ENCODE results near the gene FAM83C.

FAM83C gene

DNA sequence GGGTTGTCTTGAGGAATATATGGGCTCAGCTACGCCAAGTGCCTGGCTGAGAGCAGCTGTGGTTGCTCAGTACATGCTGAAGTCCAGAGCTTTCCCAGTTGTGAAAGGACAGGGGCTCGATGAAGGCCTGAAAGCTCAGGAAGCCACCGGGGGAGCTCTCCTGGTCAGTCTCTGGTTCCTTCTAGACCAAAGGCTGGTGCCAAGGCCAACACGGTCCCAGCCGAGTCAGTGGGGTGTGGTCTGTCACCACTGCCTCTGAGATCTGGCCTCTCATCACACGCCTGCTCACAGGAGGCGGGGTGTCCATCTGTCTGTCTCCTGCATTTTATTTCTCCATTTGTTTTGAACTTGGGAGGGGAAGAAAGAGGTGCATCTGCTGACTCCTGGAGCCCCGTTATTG, 4.9 kb upstream of the FAM83C start:
- DNase-seq: no peak

DNA sequence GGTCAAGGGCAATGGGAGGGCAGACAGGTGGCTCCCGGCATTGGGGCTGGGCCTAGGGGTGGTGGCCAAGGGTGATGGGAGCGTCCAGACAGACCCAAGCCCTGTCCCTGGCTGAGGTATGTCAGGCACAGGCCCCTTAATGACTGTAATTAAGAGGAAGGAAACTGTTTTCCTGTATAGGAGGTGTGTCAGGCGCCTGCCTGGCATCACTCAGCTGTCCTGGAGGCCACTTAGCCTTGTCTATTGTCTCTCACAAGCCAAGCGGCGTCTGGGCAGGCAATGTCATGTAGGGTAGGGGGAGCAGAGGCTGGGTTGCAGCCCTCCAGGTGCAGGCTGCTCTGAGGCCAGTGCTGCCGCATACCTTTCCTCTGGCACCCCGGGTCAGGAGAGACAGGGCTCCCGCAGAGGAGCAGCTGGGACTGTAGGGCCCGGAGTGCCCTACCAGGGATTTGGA, 3.9 kb upstream of the FAM83C start:
- DNase-seq: no peak

DNA sequence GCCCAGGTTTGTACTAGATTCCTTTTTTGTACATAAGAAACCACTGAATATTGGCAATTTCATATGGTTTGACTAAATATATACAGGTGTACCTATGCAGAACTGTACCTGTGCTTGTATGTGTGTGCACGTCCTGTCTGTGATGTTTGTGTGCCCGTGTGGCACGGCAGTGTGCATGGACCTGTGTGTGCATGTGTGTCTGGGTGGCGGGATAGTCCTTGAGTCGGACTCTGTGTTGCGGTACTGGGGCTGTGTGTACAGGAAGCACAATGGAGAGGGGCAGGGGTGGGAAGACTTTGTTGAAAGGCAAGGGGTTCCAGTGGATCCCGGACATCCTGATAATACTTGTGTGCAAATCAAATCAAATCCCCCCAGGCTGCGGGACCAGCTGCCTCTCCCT, 3.4 kb upstream of the FAM83C start:
- no peak for DNase-seq

DNA sequence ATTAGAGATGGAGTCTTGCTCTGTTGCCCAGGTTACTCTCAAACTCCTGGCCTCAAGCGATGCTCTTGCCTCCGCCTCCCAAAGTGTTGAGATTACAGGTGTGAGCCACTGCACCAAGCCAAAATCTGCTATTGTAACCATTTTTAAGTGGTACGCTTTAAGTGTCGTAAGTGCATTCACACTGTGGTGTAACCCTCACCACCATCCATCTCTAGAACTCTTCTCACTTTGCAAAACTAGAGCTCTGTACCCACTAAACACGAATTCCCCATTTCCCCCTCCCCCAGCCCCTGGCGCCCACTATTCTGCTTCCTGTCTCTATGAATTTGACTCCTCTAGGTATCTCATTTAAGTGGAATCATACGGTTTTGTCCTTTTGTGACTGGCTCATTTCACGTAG, 2.8 kb upstream of the FAM83C start:
- no peak for DNase-seq

DNA sequence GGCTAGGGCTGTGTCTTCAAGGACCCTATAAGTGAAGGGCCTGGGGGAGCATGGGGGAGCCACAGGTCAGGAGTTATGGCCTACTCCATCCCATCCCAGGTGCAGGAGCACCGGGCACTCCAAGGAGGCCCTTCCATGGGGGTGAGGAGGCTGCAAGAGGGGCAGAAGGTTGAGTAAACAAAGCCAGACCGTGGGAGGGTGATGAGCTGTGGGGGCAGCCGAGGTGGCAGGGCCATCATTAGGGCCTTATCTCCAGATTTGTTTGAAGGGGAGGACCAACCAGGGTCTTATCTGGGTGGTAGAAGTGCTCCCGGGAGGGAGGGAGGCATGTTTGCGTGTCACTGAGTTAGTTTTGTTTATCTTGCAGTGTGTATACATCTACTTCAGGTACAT, 2.1 kb upstream of the FAM83C start:
- no peak for DNase-seq

DNA sequence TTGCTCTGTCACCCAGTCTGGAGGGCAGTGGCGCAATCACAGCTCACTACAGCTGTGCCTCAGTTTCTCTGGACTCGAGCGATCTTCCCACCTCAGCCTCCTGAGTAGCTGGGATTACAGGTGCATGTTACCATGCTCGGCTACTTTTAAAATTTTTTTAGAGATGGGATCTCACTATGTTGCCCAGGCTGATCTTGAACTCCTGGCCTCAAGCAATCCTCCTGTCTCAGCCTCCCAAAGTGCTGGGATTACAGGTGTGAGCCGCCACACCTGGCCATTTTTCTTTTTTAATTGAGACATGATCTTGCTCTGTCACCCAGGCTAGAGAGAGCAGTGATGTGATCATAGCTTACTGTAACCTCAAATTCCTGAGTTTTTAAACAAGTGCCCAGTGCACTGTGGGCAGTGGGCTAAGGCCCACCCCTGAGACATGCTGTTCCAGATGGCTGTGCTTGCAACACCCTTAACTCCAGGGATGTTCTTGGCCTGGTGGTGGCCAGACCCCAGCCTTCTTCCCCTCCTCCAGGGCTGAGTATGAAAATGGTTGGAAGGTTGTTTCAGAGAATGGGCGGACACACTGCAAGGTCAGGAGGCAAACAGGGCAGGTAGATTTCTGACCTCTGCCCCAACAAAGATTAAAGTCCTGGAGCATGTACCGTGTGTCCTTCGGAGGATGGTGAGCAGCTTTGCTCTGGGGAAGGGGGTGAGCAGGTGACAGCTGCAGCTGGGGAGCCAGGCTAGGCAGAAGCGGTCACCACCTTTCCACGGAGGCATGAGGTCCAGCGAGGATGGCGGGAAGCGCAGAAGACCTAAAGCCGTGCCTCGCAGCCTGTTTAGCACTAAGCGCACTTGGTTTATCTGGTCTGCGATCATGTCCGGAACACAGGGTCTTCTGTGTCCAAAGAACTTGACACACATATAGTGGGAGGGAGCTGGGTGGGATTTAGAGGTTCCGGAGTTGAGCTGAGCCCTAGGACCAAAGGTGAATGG, 1.4 kb upstream of the FAM83C start:
- no peak for DNase-seq

DNA sequence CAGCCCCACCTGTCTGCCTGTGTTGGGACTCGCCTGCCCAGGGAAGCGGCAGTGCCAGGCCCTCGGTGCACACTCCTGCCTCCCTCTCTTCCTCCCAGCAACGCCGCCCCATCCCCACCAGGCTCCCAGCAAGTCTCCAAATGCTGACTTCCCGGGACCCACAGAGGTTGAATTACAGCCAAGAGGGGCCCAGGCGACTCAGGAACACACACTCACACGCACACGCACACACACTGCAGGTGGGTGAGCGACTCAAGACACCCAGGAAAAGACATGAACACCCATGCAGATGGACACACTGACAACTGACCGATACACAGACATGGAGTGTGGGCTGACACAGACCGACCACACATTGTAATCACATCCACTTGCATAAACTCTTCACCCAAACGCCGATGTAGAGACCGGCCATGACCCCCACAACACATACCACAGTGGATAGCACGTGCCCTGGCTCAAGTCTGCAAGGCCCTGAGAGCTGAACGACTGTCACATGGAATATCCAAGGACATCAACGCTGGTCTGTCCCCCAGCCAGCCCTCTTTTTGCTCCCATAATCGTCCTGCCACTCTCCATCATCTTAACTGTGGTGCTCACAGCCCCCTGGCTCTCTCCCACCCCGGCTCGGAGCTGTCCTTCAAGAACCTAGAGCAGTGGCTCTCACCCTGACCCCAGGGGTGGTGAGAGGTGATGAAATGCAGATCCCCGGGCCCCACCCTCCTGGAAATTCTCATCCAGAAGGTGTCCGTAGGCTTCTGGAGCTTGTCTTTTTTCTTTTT, 470 bp upstream of the FAM83C start:
- no peak for DNase-seq

DNA sequence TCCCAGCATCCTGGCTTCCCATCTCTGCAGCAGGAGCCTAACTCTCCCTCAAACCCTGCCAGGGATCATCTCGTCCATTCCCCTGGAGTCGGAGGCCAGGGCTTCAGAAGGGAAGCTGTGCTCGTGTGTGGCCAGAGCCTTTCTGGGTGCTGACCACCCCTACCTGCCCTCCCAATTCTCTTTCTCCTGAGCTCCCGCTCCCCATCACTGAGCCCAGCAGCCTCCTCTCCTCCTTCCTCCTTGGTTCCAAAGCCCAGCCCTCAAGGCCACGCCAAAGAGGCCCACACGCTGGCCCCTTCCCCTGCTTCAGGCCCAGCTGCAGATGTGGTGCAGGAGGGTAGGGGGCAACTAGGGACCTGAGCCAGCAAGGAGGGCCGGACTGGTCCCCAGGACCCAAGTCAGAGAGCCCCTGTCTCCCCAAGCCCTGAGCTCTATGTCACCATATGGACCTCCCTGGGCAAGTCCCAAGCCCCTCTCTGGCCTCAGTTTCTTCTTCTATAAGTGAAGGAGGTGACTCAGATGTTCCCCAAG, 1.3 kb downstream of the FAM83C start:
- DNase-seq: no peak

DNA sequence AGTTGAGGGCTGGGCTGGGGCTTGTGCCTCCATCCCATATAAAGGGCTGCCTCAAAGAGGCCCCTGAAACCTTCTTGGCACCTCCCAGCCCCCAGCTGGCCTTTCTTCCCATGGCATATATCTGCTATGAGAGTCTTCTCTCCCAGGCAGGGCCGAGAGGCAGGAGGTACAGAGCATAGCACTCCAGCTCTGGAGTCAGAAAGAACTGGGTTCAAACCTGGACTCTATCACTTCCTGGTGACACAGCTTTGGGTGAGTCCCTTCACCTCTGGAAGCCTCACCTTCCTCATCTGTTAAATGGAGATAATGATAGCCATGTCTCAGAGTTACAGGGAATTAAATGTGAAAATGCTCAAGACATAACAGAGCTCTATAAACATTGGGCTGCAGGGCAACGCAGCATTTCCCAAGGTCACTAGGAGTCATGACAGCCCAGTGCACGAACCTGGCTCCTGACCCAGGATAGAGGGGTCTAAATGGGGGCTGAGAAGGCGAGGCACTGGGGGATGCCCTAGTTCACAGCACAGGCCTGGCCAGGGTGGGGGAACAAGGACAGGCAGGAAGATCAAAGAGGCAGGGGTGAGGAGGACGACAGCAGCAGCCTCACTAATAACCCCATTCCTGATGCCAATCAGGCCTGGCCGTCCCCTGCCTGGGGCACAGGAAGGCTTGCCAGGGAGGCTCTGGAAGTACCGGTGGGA, 1.9 kb downstream of the FAM83C start:
- DNase-seq: no peak

DNA sequence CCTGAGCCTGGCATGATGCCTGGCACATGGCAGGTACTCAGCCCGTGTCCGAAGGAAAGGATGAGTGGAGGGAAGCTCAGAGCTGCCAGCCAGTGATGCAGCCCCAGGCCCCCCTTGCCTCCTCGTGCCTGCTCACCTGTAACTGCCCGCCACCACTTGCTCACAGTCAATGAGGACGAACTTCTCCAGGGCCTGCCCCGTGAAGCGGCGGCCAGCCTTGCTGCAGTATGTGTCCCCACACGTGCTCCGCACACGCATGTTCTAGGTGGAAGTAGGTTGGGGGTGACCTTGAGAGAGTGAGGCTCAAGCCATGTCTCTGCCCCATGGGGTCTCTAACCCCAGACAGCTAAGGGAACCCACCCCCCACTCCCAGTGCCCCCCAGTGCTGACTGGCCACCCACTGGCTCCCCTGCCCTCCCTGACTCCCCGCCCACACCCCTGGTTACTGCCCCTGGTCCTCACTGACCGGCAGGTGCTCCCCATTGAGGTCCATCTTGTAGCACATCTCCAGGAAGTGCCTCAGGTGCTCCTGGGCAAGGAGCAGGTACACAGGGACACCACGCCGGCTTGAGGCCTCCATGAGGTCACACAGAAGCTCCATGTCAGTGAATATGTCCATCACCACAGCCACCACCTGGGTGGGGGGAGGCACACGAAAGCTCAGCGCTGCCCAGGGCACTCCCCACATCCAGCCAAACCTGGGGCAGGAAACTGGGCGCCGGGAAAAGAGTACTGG, 3.7 kb downstream of the FAM83C start:
- DNase-seq: no peak

DNA sequence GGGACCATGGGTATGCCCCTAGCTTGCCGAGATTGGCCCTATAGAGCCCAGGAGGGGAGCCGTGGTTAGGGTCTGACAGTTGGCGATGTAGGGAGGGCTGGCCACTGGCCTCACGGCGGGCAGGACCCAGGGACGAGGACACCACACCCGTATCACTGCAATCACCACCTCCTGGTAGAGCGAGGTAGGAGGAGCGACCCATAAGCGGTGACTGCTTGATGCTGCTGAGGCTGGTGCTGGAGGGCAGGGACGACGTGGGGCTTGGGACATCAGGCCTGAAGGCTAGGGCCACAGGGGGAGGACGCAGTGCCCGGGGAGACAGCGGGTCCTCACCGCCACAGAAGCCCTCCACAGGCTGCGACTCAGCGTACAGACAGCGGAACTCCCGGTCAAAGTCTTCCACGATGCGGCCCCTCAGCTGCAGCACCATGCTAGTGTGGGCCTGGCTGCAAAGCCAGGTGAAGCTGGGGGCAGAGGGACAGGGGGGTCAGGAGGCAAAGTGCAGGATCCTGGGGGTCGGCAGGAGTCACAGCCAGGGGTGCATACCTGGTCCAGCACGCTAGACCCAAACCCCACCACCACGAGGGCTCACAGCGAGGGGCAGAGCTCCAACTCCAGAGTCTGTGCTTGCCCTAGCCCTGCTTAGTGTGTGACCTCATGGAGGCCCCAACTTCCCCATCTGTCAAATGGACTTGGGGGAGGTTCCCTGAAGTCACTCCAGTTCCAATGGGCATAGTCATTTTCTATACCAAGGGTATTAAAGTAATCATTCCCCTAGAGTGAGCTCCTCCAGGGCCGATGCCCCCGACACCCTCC, 4.5 kb downstream of the FAM83C start:
- no peak for DNase-seq

DNA sequence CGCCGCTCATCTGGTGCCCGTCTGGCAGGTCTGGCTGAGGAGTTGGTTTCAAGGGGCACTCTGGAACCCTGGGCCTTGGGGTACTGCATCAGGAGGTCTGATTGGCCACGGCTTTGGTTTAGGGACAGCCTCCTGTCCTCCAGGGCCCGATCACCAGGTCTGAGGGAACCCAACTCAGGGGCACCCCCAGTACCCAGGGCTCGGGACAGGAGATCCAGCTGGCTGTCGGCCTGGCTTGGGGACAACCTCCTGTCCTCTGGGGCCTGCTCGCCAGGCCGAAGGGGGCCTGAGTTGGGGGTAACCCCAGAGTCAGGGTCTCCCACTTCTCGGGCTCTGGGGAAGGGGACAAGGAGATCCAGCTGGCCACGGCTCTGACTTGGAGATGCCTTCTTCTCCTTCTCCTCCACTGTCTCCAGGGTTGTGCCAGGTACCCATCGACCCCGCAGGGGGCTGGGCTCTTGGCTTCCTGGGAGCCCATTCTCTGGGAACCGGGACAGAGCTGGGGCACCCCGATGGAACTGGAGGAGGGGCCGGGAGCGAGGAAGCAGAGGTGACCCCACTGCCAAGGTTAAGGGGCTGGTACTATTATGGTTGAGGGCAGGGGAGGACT, 5.2 kb downstream of the FAM83C start:
- no peak for DNase-seq

DNA sequence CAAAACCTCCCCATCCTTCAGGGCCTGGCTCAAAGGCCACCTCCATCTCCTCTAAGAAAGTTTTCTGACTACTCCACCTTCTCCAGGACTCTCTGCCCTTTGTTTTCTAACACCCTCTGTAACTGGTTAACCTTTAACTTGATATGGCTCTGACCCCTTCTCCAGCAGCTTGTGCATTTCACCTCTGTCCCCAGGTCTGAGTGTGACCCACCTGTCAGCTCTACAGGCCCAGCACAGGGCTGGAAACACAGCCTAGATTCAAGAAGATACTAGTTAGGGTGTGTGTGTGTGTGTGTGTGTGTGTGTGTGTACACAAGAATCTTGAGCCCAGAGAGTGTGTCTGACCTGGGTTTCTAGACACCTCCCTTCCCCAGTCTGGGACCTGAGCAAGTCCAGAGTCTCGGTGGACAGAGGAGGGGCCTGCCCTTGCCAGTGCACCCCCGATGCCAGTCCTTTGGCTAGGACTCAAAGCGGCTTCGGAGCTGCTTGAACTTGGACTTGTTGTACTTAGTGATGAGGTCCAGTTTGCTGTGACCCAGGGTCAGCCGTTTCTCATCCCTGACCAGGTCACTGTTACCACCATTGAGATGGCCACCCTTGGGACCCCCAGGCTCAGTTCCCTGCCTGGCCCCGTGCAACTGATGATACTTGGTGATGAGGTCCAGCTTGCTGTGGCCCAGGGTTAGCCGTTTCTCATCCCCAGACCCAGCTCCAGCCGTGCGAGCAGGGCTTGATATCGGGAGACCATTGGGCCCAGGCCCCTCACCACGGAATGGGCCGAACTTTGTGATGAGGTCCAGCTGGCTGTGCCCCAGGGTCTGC, 5.9 kb downstream of the FAM83C start:
- DNase-seq: no peak

DNA sequence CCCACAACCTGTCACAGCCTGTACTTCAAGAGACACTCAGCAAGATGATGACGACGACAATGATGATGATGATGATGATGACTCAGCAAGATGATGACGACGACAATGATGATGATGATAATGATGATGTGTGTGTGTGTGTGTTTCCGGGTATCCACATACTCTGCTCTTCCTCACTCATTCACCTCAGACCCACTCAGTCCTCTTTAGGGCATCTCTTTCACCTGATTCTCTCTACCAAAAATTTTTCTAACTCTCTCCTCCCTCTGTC, 6.5 kb downstream of the FAM83C start:
- no peak for DNase-seq

DNA sequence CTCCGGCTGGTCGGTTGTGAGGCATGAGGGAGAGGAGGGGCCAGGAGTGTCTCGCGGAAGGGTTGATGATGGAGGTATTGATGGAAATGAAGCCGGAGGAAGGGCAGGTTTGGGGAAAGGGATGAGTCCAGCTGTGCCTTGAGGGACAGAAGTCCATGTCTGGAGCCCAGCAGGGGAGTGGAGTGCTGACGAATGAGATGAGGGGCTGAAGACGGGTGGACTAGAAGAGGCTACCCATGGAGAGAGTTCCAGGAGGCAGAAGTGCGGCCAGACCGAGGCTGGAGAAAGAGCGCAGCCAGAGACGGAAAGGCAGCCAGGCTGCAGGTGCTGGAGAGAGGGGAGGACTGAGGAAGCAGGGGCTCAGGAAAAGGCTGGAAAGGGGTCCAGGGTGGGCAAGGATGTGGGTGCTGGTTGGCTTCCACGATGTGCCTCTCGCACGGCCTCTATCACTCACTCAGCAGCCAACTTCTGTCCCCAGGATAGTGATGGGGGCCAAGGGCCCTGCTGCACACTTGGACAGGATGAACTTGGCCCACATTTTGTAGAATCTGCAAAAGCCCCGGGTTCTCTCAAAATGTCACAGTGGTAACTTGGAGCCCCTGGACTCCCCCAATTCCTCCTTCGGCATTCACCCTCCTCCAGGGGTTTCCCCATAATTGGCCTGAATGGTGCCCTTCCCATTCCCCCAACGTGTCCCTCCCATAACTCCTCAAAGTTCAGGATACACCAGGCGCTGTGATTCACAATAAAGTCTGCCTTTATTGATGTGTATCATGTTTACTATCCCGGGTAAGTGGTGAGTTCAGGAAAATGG, 7.0 kb downstream of the FAM83C start:
- DNase-seq: no peak

DNA sequence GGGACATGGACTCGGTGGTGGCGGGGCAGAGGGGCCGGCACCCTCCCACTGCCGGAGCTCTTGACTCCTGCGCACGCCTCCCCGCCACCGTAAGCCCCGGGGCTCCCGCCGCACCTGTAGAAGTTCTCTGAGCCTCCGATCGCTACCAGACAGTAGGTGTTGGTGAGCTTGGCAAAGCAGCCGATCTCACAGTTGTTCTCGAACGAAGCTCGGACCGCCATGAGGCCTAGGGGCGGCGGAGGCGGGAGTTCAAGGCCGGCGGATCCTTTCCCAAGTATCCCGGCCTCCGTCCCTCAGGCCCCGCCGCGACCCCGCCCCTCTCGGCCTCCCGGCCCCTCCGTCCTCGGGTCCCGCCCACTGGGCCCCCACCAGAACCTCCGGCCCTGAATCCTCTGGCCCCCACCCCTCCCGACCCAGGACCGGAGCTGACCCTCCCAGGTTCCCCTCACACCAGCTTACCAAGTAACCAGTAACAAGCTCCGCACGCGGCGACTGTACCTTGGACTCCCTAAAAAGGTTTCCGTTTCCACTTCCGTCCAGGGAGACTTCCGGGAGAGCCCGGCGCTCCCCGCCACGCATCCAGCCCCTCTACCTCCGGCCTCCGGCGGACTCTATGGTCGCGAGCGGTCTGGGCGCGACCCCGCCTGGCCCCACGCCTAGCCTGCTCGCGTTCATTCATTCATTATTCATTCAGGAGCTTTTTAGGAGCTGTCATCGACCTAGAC, 7.8 kb downstream of the FAM83C start, which contains the start of gene EIF6:
Gene EIF6 (minus strand): TSS at position 506 of the 725 bp plus-strand sequence. CDS start 285 bp downstream, at position 221.
- DNase-seq: peak; percentile 40 to 74

DNA sequence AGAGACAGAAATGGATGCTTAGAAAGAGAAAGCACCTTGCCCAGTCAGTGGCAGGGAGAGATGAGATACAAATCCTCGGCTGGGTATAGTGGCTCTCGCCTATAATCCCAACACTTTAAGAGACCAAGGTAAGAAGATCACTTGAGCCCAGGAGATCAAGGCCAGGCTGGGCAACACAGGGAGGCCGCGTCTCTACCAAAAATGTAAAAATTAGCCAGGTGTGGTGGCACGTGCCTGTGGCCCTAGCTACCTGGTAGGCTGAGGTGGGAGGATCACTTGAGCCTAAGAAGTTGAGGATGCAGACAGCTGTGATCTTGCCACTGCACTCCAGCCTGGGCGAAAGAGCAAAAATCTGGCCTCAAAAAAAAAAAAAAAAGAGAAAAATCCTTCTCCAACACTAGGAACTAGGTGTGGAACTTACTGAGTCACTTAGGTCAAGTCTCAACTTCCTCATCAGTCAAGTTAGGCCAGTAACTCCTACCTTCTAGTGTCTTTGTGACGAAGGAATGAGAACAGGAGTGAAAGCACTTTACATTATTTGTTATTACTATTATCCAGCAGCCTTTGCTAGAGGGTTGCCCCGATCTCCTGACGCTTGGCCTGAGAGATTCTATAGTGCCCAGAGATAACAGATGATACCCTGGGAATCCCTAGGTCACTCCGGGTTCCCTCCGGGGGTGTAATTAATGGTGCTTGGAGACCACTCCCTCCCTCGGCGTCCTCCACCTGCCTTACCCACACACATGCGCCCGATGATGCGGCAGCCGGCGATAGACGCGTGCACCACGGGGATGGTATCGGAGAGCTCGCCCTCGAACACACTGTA, 8.6 kb downstream of the FAM83C start:
- no peak for DNase-seq

All from NCI-H187 (cell line).